GM21367 (cell line): Measurements from ENCODE around the gene DCAF8.

ENCODE experiments used
- ATAC-seq: cut with Tn5 transposase; IDR thresholded peaks from one replicate; pipeline ENCODE4 v1.9.1; 2021; ENCODE audit not compliant: unreplicated experiment

Gene DCAF8

GRCh38 chr1:160171354-160171753 lies 91.0 kb downstream of the DCAF8 start:
- no peak for ATAC-seq

GRCh38 chr1:160169553-160170399 lies 92.6 kb downstream of the DCAF8 start:
- peak; percentile 61 for ATAC-seq

GRCh38 chr1:160168609-160169369 lies 93.6 kb downstream of the DCAF8 start:
- no peak for ATAC-seq

GRCh38 chr1:160168016-160168415 lies 94.3 kb downstream of the DCAF8 start:
- no peak for ATAC-seq

- ATAC-seq = no peak
These were observed 94.8 kb downstream of the DCAF8 start for GRCh38 chr1:160167580-160167979.

- ATAC-seq = no peak
These were observed 95.3 kb downstream of the DCAF8 start for GRCh38 chr1:160167056-160167455.

GRCh38 chr1:160166166-160166868 lies 96.0 kb downstream of the DCAF8 start:
- ATAC-seq = no peak
